GM19025 (cell line): ENCODE measurements around the gene AIPL1.

Source experiments
- ATAC-seq: cut with Tn5 transposase; IDR thresholded peaks from one replicate; pipeline ENCODE4 v1.9.1; 2021; ENCODE audit warnings: mild to moderate bottlenecking, low read depth, moderate library complexity; ENCODE audit not compliant: unreplicated experiment

Gene AIPL1

DNA sequence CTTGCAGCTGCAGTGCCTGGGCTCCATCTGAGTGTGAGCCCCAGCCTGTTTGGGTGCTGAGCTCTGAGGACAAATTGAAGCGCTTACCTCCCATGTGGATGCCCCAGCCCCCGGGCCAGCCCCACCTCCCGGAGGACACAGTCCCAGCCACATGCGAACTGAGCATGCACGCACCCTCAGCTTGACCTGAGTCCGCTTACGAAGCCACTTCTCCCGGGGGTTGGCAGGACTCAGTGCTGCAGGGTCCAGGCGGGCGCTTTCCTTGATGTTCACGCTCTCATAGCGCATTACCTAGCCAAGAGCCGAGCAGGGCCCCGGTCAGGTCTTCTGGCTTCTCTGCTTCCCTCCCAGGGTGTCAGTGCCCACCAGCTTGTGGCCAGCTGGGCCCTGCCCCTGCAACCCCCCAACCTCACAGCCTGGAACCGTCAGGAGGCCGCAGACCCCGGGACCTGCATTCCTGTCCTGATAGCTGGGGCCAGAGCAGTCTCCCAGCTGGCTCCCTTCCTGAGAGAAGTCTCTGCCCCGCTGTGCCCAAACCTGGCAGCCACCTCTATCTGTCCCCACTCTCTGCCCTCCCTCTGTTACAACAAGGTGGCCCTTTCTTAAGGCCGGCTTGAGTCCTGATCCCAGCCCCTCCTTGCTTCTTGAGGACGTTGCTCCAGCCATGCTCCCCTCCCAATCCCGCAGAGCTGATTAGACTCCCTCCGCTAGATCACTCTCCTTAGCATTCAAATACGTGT is 33.3 kb upstream of the AIPL1 start:
- no peak for ATAC-seq

- ATAC-seq: no peak
Observed at GRCh38 chr17:6467567-6467966, 32.6 kb upstream of the AIPL1 start.

DNA sequence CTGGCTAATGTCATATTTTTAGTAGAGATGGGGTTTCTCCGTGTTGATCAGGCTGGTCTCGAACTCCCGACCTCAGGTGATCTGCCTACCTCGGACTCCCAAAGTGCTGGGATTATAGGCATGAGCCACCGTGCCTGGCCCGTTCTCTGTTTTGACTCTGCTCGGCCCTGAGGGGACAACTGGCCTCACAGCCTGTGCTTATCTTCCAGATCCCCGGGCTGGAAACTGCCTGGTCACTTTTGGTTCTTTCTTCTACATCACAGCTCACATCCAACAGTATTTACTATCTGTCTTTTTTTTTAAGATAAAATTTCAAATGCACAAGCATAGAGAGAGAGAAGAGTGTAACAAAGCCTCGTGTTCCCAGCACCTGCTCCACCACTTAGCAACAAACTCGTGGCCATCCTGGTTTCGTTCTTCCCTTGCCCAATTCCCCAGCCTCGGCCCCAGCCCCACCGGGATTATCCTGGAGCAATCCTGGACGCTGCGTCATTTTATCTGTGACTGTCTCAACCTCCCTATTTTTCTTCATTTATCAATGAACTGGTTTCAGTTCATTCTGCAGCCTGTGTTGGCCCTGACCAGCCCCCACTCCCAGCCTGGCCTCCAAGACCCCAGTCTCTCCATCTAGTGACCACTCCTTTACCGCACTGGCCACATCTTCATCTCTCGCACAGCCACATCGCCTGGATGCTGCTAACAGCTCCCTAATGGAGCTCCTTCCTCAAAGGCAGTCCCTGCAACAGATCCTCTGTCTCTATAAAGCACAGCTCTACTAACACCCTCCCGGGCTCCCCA is 30.5 kb upstream of the AIPL1 start:
- ATAC-seq: no peak

- ATAC-seq: no peak
Observed at GRCh38 chr17:6464446-6465041, 29.6 kb upstream of the AIPL1 start.

GRCh38 chr17:6463616-6464445 is 28.9 kb upstream of the AIPL1 start:
- ATAC-seq: no peak

- ATAC-seq: no peak
Observed at GRCh38 chr17:6462692-6463091, 27.8 kb upstream of the AIPL1 start.

GRCh38 chr17:6461792-6462524 is 27.0 kb upstream of the AIPL1 start:
- no peak for ATAC-seq

DNA sequence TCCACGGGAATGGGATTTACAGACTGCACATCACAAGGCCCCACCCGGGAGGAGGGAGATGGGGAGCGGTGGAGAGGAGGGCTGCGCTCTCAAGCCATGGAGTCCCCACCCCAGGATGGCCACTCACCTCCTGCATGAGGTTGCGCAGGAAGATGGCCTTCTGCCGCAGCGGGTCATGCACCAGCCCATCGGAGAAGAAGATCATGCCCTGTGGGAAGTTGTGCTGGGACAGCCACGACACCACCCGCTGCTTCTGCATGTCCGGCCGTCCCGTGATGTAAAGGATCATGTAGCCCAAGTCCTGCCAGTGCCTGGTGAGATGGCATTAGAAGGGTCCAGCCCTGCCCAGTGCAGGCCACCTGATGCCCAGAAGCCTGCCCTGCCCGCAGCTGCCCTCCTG is 26.3 kb upstream of the AIPL1 start:
- ATAC-seq: no peak

DNA sequence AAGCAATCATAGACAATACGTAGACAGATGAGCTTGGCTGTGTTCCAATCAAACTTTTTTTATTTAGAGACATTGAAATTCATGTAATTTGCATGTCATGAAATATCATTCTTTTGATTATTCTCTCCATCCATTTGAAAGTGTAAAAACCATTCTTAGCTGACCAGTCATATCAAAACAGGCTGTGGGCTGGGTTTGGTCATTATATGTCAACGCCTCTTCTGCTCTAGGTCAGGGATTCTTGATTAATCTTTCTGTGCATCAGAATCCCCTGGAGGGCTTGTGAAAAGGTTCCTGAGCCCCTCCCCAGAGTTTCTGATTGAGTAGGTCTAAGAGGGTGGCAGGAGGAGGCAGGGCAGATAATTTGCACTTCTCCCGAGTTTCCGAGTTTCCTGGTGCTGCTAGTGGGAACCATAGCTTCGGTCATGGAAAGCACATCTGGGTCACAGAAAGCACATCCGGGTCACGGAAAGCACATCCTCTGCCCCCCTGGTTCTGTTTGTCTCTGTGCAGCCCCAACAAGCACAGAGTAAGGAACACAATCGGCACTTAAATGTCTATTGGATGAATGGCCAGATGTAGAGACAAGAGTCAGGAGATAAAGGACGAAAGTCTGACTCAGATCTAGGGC is 25.7 kb upstream of the AIPL1 start:
- ATAC-seq: no peak

GRCh38 chr17:6458460-6458950 is 23.6 kb upstream of the AIPL1 start:
- ATAC-seq: no peak

DNA sequence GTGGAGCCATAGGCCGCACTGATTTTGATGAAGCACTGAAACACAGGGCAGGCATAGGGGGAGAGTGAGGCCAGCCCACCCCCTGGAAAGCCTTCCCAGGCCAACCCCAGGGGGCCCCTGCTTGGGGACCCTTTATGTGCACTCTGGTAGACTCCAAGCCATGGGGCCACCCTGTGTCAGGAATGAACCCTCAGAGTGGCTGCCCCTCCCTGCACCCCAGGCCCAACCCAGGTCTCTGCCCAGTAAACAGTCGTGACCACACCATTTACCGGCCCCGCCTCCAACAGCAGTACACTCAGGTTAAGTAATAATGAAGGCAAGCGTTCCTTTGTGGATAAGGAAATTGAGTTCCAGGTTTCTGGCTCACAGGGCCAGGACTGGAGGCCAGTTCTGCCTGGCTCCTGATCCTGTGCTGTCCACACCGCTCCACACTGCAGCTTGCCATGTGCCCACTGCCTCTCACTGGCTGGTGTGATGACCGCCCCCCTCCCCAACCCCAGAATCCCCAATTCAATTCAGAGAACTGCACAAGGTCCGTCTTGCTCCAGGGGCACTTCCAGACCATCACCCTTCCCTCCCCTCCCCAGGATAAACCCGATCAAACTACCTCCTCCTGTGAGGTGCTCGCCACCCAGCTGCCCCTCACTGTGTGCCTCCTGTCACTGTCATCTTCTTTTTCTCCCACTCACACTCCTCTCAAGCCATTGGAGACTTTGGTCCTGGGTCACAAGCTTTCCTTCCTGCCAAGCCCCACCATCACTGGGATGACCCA is 23.0 kb upstream of the AIPL1 start:
- no peak for ATAC-seq

- ATAC-seq: no peak
Observed at GRCh38 chr17:6456914-6457687, 22.2 kb upstream of the AIPL1 start.

- no peak for ATAC-seq
Observed at GRCh38 chr17:6456321-6456720, 21.4 kb upstream of the AIPL1 start.

GRCh38 chr17:6455321-6455705 is 20.4 kb upstream of the AIPL1 start:
- ATAC-seq: no peak

DNA sequence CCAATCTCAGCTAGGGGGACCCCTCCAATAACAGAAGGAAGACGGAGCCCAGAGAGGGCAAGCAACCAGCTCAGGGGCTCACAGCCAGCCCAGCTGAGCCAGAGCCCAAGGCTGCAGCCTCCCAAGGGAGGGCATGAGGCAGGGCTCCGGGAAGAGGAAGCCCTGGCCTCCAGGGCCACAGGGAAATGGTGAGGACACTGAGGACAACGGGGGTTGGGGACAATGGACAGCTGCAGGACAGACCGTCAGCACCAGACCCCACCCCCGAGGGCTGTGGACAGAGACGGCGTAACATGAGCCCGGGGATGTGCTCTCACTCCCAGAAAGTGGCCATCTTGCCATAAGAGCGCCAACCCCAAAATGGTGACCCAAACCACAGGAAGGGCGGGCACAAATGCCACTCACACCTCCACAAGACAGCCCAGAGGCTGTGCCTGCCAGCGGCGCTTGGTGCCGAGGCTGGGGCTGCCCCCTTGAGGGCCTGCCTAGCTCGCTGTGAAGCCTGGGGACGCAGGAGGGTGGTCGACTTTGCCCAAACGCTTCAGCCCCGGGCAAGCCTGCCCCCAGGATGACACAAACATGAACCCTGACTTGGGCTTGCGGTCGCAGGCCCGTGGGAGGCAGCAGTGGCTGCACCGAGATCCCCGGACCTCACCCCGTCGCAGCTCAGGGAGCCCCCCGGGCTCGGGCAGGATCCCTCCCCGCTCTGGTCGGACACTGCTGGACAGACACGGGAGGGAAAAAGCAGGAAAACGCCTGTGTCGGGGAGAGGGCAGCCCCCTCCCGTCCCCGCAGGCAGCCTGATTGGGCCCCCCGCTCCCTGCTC is 19.8 kb upstream of the AIPL1 start:
- ATAC-seq: no peak

- ATAC-seq: no peak
Observed at GRCh38 chr17:6453279-6454024, 18.5 kb upstream of the AIPL1 start.
